HG03097 (cell line): ENCODE data around the gene POLK.

Experiments used
- ATAC-seq: cut with Tn5 transposase; IDR thresholded peaks from one replicate; pipeline ENCODE4 v1.9.1; 2021; ENCODE audit not compliant: unreplicated experiment, low FRiP score

The POLK gene

GRCh38 chr5:75637949-75638348 is 126.3 kb downstream of the POLK start:
- ATAC-seq, result no peak

- ATAC-seq, result no peak
Observed at GRCh38 chr5:75639535-75640311, 128.0 kb downstream of the POLK start.

GRCh38 chr5:75640395-75640794 is 128.7 kb downstream of the POLK start:
- ATAC-seq, result no peak

GRCh38 chr5:75640826-75641225 is 129.1 kb downstream of the POLK start:
- ATAC-seq, result no peak

GRCh38 chr5:75648712-75649111 is 137.0 kb downstream of the POLK start:
- ATAC-seq, result no peak
